Stomach (tissue), 4 donors: Measurements from ENCODE around the gene ERCC5.

Source experiments
- POLR2A ChIP-seq, 4 donors: fragments of 450-650 bp; IDR thresholded peaks; one replicate each; pipeline ENCODE4 v1.6.1; 2016; ENCODE audit warnings: antibody characterized with exemption in 4 of 4, control low read depth in 2 of 4, mild to moderate bottlenecking in 1 of 4, moderate library complexity in 1 of 4
- POLR2AphosphoS5 ChIP-seq, 3 donors: sonication (generic); formaldehyde crosslinking; IDR thresholded peaks; one replicate each; pipeline ENCODE4 v1.6.1; 2016; ENCODE audit warnings: antibody characterized with exemption in 3 of 3
- TF ChIP-seq, protein P1 (sequence below), 7 experiments: fragments of 450-650 bp in 4 of 7; fragments of 200-600 bp in 3 of 7; sonication (generic) in 3 of 7; IDR thresholded peaks; one replicate each; pipeline ENCODE4 v1.5.1; 2016 to 2019; ENCODE audit warnings: antibody characterized with exemption in 7 of 7, control low read depth in 2 of 7, mild to moderate bottlenecking in 1 of 7

DNA sequence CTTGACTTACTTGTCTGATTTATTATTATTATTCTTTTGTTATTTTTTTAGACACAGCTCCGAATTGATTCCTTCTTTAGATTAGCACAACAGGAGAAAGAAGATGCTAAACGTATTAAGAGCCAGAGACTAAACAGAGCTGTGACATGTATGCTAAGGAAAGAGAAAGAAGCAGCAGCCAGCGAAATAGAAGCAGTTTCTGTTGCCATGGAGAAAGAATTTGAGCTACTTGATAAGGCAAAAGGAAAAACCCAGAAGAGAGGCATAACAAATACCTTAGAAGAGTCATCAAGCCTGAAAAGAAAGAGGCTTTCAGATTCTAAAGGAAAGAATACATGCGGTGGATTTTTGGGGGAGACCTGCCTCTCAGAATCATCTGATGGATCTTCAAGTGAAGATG is 29.4 kb downstream of the ERCC5 start:
- TF ChIP-seq, protein P1, sequence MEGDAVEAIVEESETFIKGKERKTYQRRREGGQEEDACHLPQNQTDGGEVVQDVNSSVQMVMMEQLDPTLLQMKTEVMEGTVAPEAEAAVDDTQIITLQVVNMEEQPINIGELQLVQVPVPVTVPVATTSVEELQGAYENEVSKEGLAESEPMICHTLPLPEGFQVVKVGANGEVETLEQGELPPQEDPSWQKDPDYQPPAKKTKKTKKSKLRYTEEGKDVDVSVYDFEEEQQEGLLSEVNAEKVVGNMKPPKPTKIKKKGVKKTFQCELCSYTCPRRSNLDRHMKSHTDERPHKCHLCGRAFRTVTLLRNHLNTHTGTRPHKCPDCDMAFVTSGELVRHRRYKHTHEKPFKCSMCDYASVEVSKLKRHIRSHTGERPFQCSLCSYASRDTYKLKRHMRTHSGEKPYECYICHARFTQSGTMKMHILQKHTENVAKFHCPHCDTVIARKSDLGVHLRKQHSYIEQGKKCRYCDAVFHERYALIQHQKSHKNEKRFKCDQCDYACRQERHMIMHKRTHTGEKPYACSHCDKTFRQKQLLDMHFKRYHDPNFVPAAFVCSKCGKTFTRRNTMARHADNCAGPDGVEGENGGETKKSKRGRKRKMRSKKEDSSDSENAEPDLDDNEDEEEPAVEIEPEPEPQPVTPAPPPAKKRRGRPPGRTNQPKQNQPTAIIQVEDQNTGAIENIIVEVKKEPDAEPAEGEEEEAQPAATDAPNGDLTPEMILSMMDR (IDR thresholded peaks at IDR 0.05) = no peak
- TF ChIP-seq POLR2A (IDR thresholded peaks at IDR 0.05) (no peak), POLR2AphosphoS5 (IDR thresholded peaks at IDR 0.05) (no peak)
